Kidney (tissue), 14 donors: ENCODE measurements around the gene CCDC187. TPM values are rescaled to one million over a fixed set of nuclear protein-coding genes. Genes with fewer than 3 reads are reported as not detected.
"Not testable (repeated sequence)": the region's sequence is repeated elsewhere in the genome, so short reads cannot be mapped to it uniquely, and the experiment has no call there.

Source experiments
- DNase-seq, 5 donors: peaks; one replicate each; pipeline ENCODE4 v3.0.0-alpha.2; 2013 to 2020
- FAIRE-seq: peaks from 2 replicates; lab custom pipeline; 2012; peaks lifted over from hg19 to GRCh38; lab: Jason Lieb, UNC
- H3K27ac ChIP-seq, 2 donors: one replicate each; pipeline ENCODE4 v1.7.0; 2013; ENCODE audit warnings: low read depth in 2 of 2, low read length in 2 of 2, inconsistent platforms in 1 of 2
- H3K27me3 ChIP-seq: one replicate; pipeline ENCODE4 v1.7.1; 2013; ENCODE audit warnings: low read length, inconsistent platforms; ENCODE audit not compliant: control insufficient read depth, insufficient read depth
- H3K36me3 ChIP-seq, 3 donors: one replicate each; pipeline versions ENCODE4 v1.7.0 to v1.7.1; 2013; ENCODE audit warnings: low read length in 3 of 3, control low read depth in 1 of 3, inconsistent platforms in 1 of 3; ENCODE audit not compliant: insufficient read depth in 3 of 3, control insufficient read depth in 2 of 3
- H3K4me1 ChIP-seq, 3 donors: one replicate each; pipeline versions ENCODE4 v1.7.0 to v1.7.1; 2013; ENCODE audit warnings: low read length in 3 of 3, inconsistent platforms in 1 of 3, low read depth in 1 of 3; ENCODE audit not compliant: control insufficient read depth in 2 of 3, insufficient read depth in 2 of 3
- H3K4me3 ChIP-seq, 3 donors: one replicate each; pipeline versions ENCODE4 v1.7.0 to v1.8.1; 2013; ENCODE audit warnings: low read length in 3 of 3, control low read depth in 1 of 3, inconsistent platforms in 1 of 3
- H3K9ac ChIP-seq, 3 donors: one replicate each; pipeline versions ENCODE4 v1.7.0 to v1.7.1; 2013; ENCODE audit warnings: low read length in 3 of 3, control low read depth in 1 of 3, inconsistent platforms in 1 of 3
- H3K9me3 ChIP-seq, 3 donors: one replicate each; pipeline versions ENCODE4 v1.7.0 to v1.7.1; 2013; ENCODE audit warnings: low read length in 3 of 3, control low read depth in 1 of 3, inconsistent platforms in 1 of 3; ENCODE audit not compliant: control insufficient read depth in 2 of 3, insufficient read depth in 1 of 3
- intact Hi-C: fragments of 100-400 bp; cut with DNase I; formaldehyde crosslinking; loops from one replicate; pipeline ENCODE4 v1.11.1; 2022
- polyA plus RNA-seq: library from polyadenylated mRNA; stranded (reverse); fragments of 350-450 nt; fragmentation: Illumina TruSeq; extraction: RNeasy Lipid Tissue Mini Kit (QIAGEN cat#74804); gene quantifications from one replicate; pipeline ENCODE4 v1.2.3, GENCODE V29; 2014; ENCODE audit warnings: low read depth, low replicate concordance; ENCODE audit not compliant: insufficient read depth
- total RNA-seq: library from RNA; stranded (reverse); fragmentation: NEBNext Ultra II Directional; extraction: Animal tissue kit (Norgen Biotek cat#: 25700); gene quantifications from one replicate; pipeline ENCODE4 v1.2.1, GENCODE V29; 2021
- TF ChIP-seq, protein P1 (sequence below): IDR thresholded peaks from 3 replicates; pipeline ENCODE4 v1.5.1; 2012; ENCODE audit warnings: mild to moderate bottlenecking, moderate library complexity, borderline replicate concordance; ENCODE audit not compliant: insufficient read depth; ENCODE audit errors: extremely low read depth
- donor health status: control.
- donor health status: control.
- donor health status: control.
- donor health status: control.
- donor health status: control.
- donor health status: DM: yes; HTN: yes; CAD: no.
- donor health status: Normal renal cell carcinoma (clear cell type).

Gene CCDC187
- total and polyA plus RNA-seq, 2 donors from 2014 or later, result 0.84 to 2.3 TPM

DNA sequence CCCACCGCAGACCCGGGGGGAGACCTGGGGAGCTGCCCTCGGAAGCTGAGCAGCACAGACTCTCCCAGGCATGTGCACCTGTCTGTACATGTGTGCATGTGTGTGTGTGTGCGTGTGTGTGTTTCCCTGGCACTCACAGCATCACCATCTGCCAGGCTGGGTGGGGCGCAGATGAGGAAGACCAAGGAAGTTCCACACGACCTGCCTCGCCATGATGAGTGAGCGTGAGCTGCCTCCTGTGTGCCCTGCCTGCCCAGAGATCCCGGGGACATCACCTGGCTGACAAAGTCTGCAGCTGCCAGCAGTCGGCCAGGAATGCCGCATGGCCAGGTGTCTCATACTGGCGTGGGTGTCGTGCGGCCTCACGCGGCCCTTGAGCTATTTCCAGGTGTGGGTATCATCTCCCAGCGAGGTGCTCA, 19.5 kb upstream of the CCDC187 start:
- intact Hi-C loops, result no loop called here
- H3K27me3 ChIP-seq, result no peaks in the 10 kb centered on the region
- no peak overlapping the region for H3K4me3 ChIP-seq
- no peaks in the 10 kb centered on the region for H3K36me3 ChIP-seq
- H3K9ac ChIP-seq, result no peak overlapping the region
- H3K9me3 ChIP-seq, result no peaks in the 10 kb centered on the region
- DNase-seq, result peak in 1 of 5 donors; percentile 62
- peaks cover 0 to 9% (median 0%) of the 10 kb centered on the region in 3 donors for H3K4me1 ChIP-seq
- no peak for FAIRE-seq
- TF ChIP-seq, protein P1, sequence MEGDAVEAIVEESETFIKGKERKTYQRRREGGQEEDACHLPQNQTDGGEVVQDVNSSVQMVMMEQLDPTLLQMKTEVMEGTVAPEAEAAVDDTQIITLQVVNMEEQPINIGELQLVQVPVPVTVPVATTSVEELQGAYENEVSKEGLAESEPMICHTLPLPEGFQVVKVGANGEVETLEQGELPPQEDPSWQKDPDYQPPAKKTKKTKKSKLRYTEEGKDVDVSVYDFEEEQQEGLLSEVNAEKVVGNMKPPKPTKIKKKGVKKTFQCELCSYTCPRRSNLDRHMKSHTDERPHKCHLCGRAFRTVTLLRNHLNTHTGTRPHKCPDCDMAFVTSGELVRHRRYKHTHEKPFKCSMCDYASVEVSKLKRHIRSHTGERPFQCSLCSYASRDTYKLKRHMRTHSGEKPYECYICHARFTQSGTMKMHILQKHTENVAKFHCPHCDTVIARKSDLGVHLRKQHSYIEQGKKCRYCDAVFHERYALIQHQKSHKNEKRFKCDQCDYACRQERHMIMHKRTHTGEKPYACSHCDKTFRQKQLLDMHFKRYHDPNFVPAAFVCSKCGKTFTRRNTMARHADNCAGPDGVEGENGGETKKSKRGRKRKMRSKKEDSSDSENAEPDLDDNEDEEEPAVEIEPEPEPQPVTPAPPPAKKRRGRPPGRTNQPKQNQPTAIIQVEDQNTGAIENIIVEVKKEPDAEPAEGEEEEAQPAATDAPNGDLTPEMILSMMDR, result no peak
- H3K27ac ChIP-seq, result no peak overlapping the region

DNA sequence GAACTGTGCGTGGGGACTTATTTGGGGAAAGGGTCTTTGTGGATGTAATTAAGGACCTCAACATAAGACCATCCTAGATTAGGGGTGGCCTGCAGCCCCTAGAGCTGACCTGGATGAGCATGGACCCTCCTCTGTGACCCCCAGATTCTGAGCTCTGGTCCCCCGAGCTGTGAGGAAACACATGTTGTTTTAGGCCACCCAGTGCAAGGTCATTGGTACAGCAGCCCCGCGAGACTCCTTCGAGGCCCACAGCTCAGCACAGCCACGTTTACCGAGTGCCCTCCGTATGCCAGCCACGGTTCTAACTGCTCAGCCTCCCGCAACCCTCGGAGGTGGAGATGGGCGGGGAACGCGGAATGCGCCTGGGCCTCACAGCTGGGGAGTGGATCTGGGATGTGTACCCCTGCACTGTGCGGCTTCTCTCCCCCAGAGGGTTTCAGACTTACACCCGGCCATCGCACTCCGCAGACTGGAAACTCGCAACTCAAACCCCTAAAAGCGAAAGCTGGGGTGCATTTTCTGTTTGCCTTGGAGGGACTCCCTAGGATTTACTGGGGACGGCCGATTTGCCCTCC, 18.9 kb upstream of the CCDC187 start:
- TF ChIP-seq, protein P1, result no peak
- H3K4me3 ChIP-seq, result no peak overlapping the region
- no peaks in the 10 kb centered on the region for H3K36me3 ChIP-seq
- H3K9me3 ChIP-seq, result no peaks in the 10 kb centered on the region
- DNase-seq (peak in 1 of 5 donors; percentile 52), FAIRE-seq (no peak)
- no peak overlapping the region for H3K9ac ChIP-seq
- H3K27me3 ChIP-seq, result no peaks in the 10 kb centered on the region
- no peak overlapping the region for H3K27ac ChIP-seq
- H3K4me1 ChIP-seq, result peaks cover 0 to 4% (median 0%) of the 10 kb centered on the region in 3 donors
- intact Hi-C loops, result no loop called here

DNA sequence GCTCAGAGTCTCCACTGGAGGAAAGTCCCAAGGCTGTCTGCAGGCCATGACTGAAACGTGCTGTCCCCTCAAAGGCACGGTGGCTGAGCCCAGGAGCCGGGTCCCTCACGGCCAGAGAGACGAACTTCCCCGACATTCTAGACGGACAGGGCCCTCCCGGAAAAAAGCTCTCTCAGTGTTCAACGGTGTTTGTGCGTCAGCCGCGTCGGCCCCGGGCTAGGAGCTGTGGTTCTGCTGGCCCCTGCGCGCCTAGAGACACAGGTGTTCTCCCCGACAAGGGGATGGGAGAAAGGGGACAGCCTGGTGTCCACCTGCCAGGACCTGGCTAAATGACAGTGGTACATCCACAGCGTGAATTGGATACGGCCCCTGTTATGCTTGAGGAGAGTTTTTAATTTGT, 17.7 kb upstream of the CCDC187 start:
- no peak overlapping the region for H3K9ac ChIP-seq
- FAIRE-seq (no peak), DNase-seq (peak in 1 of 5 donors; percentile 41)
- H3K27ac ChIP-seq, result no peak overlapping the region
- peaks cover 0 to 2% (median 0%) of the 10 kb centered on the region in 3 donors for H3K4me1 ChIP-seq
- no peak overlapping the region for H3K4me3 ChIP-seq
- no peaks in the 10 kb centered on the region for H3K36me3 ChIP-seq
- no peaks in the 10 kb centered on the region for H3K27me3 ChIP-seq
- TF ChIP-seq, protein P1, result no peak
- intact Hi-C loops, result no loop called here
- H3K9me3 ChIP-seq, result no peaks in the 10 kb centered on the region

DNA sequence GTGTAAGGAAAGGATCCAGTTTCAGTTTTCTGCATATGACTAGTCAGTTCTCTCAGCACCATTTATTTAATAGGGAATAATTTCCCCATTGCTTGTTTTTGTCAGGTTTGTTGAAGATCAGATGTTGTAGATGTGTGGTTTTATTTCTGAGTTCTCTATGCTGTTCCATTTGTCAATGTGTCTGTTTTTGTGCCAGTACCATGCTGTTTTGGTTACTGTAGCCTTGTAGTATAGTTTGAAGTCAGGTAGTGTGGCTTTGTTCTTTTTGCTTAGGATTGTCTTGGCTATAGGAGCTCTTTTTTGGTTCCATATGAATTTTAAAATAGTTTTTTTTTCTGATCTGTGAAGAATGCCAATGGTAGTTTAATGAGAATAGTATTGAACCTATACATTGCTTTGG, 17.1 kb upstream of the CCDC187 start:
- H3K9me3 ChIP-seq, H3K9ac ChIP-seq, intact Hi-C loops, H3K27ac ChIP-seq, H3K4me1 ChIP-seq, H3K4me3 ChIP-seq, FAIRE-seq, H3K36me3 ChIP-seq, H3K27me3 ChIP-seq, DNase-seq: not testable (repeated sequence)

DNA sequence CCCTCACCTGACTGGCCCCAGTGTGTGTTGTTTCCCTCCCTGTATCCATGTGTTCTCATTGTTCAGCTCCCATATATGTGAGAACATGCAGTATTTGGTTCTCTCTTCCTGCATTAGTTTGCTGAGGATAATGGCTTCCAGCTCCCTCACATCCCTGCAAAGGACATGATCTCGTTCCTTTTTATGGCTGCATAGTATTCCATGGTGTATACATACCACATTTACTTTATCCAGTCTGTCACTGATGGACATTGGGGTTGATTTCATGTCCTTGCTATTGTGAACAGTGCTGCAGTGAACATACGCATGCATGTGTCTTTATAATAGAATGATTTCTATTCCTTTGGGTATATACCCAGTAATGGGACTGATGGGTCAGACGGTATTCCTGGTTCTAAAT, 16.1 kb upstream of the CCDC187 start:
- H3K36me3 ChIP-seq, H3K27me3 ChIP-seq, H3K9ac ChIP-seq, DNase-seq, H3K27ac ChIP-seq, H3K4me3 ChIP-seq, FAIRE-seq, H3K9me3 ChIP-seq, intact Hi-C loops, H3K4me1 ChIP-seq: not testable (repeated sequence)

DNA sequence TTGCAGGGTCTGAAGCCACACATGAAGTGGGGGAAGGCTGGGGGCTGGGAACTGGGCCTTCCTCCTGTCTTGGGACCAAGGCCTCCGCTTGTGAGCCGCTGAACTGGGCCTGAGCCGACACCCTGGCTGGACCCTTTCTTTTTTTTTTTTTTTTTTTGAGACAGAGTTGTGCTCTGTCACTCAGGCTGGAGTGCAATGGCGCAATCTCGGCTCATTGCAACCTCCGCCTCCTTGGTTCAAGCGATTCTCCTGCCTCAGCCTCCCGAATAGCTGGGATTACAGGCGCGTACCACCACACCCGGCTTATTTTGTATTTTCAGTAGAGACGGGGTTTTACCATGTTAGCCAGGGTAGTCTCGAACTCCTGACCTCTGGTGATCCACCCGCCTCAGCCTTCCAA, 15.3 kb upstream of the CCDC187 start:
- H3K36me3 ChIP-seq, H3K9me3 ChIP-seq, DNase-seq, H3K4me1 ChIP-seq, FAIRE-seq, H3K27me3 ChIP-seq, H3K4me3 ChIP-seq, intact Hi-C loops, H3K27ac ChIP-seq, H3K9ac ChIP-seq: not testable (repeated sequence)
